Measurements from ENCODE around the gene SPOCK2. TPM values are rescaled to one million over a fixed set of nuclear protein-coding genes. Genes with fewer than 3 reads are reported as not detected.

Gene SPOCK2
- total and polyA plus RNA-seq, 2 of the 13 experiments (the other 11 are each of a cell fraction or from before 2014, with no cell fraction given) = 8.6 to 30.6 TPM

GRCh38 chr10:72086466-72087391, 1.6 kb downstream of the SPOCK2 start (continued):
- TF ChIP-seq IKZF5 (CRISPR knock-in tag; IDR thresholded peaks at IDR 0.05) (peak; percentile 36; the same call in 1 of the 2 replicates), KMT2A (CRISPR knock-in tag; IDR thresholded peaks at IDR 0.05) (0 out of 2 replicates have a peak, but pooled peaks have one; percentile 26), E2F5 (CRISPR knock-in tag; conservative IDR thresholded peaks at IDR 0.05) (no peak), ZBTB7B (CRISPR knock-in tag; IDR thresholded peaks at IDR 0.05) (peak; percentile 75), SALL1 (CRISPR knock-in tag; IDR thresholded peaks at IDR 0.05) (peak; percentile 14; the same call in 1 of the 2 replicates), ZNF768 (CRISPR knock-in tag; IDR thresholded peaks at IDR 0.05) (peak; percentile 56; the same call in 1 of the 2 replicates), CEBPB (IDR thresholded peaks at IDR 0.05; ENCODE audit: borderline replicate concordance, low read depth, low read length) (no peak), ZFP90 (CRISPR knock-in tag; IDR thresholded peaks at IDR 0.05; ENCODE audit: borderline replicate concordance) (no peak), HMGXB4 (CRISPR knock-in tag; IDR thresholded peaks at IDR 0.05; ENCODE audit: borderline replicate concordance in 1 of 2, low read depth in 1 of 2) (peak; percentile 38 to 39; a peak in 2 of 4 replicates), HNRNPH1 (optimal IDR thresholded peaks at IDR 0.05; ENCODE audit: low read depth, low read length) (no peak), ZNF749 (CRISPR knock-in tag; IDR thresholded peaks at IDR 0.05; ENCODE audit: borderline replicate concordance) (0 out of 2 replicates have a peak, but pooled peaks have one; percentile 31), ISL2 (CRISPR knock-in tag; IDR thresholded peaks at IDR 0.05) (no peak), PPARG (CRISPR knock-in tag; conservative IDR thresholded peaks at IDR 0.05) (0 out of 2 replicates have a peak, but pooled peaks have one; percentile 16), SRF (IDR thresholded peaks at IDR 0.05; ENCODE audit: low read depth, low read length) (no peak), ZFP41 (CRISPR knock-in tag; IDR thresholded peaks at IDR 0.05; ENCODE audit: borderline replicate concordance) (peak; percentile 51; the same call in 1 of the 2 replicates), TP53 (CRISPR knock-in tag; conservative IDR thresholded peaks at IDR 0.05) (no peak), ZNF747 (CRISPR knock-in tag; IDR thresholded peaks at IDR 0.05; ENCODE audit: borderline replicate concordance) (0 out of 2 replicates have a peak, but pooled peaks have one; percentile 17), GABPB1 (CRISPR knock-in tag; IDR thresholded peaks at IDR 0.05) (peak; percentile 58; the same call in 1 of the 2 replicates), ZNF614 (CRISPR knock-in tag; IDR thresholded peaks at IDR 0.05; ENCODE audit: borderline replicate concordance) (no peak), TBP (CRISPR knock-in tag; IDR thresholded peaks at IDR 0.05) (no peak), FOSL2 (CRISPR knock-in tag; IDR thresholded peaks at IDR 0.05) (no peak), PHF8 (CRISPR knock-in tag; IDR thresholded peaks at IDR 0.05) (peak; percentile 61), ZBTB21 (CRISPR knock-in tag; IDR thresholded peaks at IDR 0.05) (no peak), CCAR2 (optimal IDR thresholded peaks at IDR 0.05; ENCODE audit: low read depth, low read length) (no peak), ZFX (CRISPR knock-in tag; IDR thresholded peaks at IDR 0.05; ENCODE audit: low read depth) (peak; percentile 92)

Data from HepG2 (cell line).